Osteocyte (in vitro differentiated cells): ENCODE results near the gene PLCG1. TPM values are rescaled to one million over a fixed set of nuclear protein-coding genes. Genes with fewer than 3 reads are reported as not detected.

Experiments used
- DNase-seq: peaks from one replicate; pipeline ENCODE4 v3.0.0; 2021; ENCODE audit warnings: mixed read lengths; ENCODE audit not compliant: unreplicated experiment; ENCODE audit errors: extremely low spot score
- H3K27ac Mint-ChIP-seq: one replicate; pipeline ENCODE4 v1.8.0; 2021; ENCODE audit warnings: mild to moderate bottlenecking, mixed read lengths; ENCODE audit not compliant: unreplicated experiment
- H3K27me3 Mint-ChIP-seq: one replicate; pipeline ENCODE4 v1.8.0; 2021; ENCODE audit warnings: mixed read lengths; ENCODE audit not compliant: unreplicated experiment
- H3K36me3 Mint-ChIP-seq: one replicate; pipeline ENCODE4 v1.8.0; 2021; ENCODE audit warnings: mixed read lengths; ENCODE audit not compliant: unreplicated experiment
- H3K4me1 Mint-ChIP-seq: one replicate; pipeline ENCODE4 v1.8.0; 2021; ENCODE audit warnings: mixed read lengths; ENCODE audit not compliant: unreplicated experiment
- H3K4me3 Mint-ChIP-seq: one replicate; pipeline ENCODE4 v1.8.0; 2021; ENCODE audit warnings: mild to moderate bottlenecking, moderate library complexity, mixed read lengths; ENCODE audit not compliant: unreplicated experiment
- H3K9me3 Mint-ChIP-seq: one replicate; pipeline ENCODE4 v1.8.0; 2021; ENCODE audit warnings: mixed read lengths; ENCODE audit not compliant: unreplicated experiment
- total RNA-seq: library from RNA; stranded (reverse); gene quantifications from 2 replicates; pipeline ENCODE4 v1.2.1, GENCODE V29; 2021
- TF ChIP-seq, protein P1 (sequence below): fragments of 200-600 bp; sonication (generic); IDR thresholded peaks from 2 replicates; pipeline ENCODE4 v1.5.0; 2021; ENCODE audit warnings: antibody characterized with exemption, mild to moderate bottlenecking, moderate library complexity

The PLCG1 gene
- total RNA-seq, 1 donor from 2014 or later = 179 TPM

DNA sequence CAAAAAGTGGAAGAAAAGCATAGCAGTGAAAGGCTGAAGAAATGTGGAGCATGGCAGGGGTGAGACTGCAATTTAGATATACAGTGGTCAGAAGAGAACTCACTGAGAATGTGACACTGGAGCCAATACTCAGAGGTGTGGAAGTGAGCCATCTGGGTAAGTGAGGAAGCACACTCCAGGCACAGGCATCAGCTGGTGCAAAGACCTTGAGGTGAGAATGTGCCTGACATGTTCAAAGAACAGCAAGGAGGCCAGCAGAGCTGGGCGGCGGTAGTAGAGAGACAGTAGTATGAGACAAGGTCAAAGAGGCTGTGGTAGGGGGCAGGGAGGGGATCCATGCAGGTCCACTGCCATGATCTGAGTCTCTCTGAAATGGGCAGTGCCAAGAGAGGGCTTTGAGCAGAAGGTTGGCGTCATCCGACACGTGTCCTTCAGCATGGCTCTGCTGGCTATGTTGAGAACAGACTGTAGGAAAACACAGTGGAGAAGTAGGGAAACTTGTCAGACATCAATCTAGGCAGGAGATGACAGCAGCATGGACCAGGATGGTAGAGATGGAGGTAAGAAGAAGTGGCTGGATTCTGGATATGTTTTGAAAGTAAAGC lies 84.4 kb downstream of the PLCG1 start:
- Mint-ChIP-seq H3K9me3 (no peaks in the 10 kb centered on the region), H3K27me3 (no peaks in the 10 kb centered on the region), H3K27ac (peak overlapping the region; percentile 56), H3K4me3 (no peak overlapping the region), H3K4me1 (peaks cover 32% of the 10 kb centered on the region), H3K36me3 (peaks cover 6% of the 10 kb centered on the region)
- DNase-seq = no peak
- TF ChIP-seq, protein P1, sequence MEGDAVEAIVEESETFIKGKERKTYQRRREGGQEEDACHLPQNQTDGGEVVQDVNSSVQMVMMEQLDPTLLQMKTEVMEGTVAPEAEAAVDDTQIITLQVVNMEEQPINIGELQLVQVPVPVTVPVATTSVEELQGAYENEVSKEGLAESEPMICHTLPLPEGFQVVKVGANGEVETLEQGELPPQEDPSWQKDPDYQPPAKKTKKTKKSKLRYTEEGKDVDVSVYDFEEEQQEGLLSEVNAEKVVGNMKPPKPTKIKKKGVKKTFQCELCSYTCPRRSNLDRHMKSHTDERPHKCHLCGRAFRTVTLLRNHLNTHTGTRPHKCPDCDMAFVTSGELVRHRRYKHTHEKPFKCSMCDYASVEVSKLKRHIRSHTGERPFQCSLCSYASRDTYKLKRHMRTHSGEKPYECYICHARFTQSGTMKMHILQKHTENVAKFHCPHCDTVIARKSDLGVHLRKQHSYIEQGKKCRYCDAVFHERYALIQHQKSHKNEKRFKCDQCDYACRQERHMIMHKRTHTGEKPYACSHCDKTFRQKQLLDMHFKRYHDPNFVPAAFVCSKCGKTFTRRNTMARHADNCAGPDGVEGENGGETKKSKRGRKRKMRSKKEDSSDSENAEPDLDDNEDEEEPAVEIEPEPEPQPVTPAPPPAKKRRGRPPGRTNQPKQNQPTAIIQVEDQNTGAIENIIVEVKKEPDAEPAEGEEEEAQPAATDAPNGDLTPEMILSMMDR = no peak

DNA sequence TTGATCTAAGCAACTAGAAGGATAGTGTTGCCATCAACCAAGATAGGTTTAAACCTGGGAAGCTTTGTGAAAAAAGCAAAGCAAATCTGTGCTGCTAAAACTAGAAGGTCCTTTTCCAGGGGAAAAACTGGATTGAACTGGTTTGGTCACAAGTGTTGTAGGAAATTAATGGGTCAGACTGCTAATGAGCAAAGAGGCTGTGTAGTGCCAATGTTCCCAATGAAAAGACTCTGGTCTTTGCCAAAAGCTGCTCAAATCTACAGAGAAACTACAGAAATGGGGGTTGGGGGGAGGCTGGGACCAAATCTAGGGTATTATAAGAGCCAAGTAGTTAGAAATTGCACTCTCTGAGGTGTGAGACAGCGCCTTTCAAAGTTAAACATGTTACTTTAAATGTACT lies 85.0 kb downstream of the PLCG1 start:
- H3K4me3 Mint-ChIP-seq = no peak overlapping the region
- H3K27ac Mint-ChIP-seq = peak overlapping the region; percentile 56
- peaks cover 6% of the 10 kb centered on the region for H3K36me3 Mint-ChIP-seq
- H3K27me3 Mint-ChIP-seq = no peaks in the 10 kb centered on the region
- H3K9me3 Mint-ChIP-seq = no peaks in the 10 kb centered on the region
- TF ChIP-seq, protein P1 = no peak
- no peak for DNase-seq
- peaks cover 32% of the 10 kb centered on the region for H3K4me1 Mint-ChIP-seq

DNA sequence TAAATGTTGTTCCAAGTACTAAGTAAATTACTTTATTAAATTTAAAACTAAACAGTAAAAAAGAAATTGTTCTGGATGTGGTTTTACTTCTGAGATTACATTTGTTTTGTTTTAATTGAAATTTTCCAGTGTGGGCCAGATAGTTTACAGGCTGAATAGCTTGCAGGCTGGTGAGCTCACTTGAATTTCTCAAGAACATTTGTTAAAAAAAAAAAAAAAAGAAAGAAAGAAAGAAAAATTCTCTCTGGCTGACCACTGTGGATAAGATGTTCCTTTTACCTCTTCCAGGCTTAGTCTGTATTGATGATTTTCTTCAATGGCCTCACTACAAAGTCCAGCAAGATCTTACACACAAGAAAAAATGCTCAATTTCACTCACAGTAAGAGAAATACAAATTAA lies 85.4 kb downstream of the PLCG1 start:
- Mint-ChIP-seq H3K27me3 (no peaks in the 10 kb centered on the region), H3K27ac (peak overlapping the region; percentile 63), H3K4me1 (peaks cover 28% of the 10 kb centered on the region), H3K36me3 (peaks cover 6% of the 10 kb centered on the region), H3K9me3 (no peaks in the 10 kb centered on the region), H3K4me3 (no peak overlapping the region)
- TF ChIP-seq, protein P1 = no peak
- DNase-seq = no peak

DNA sequence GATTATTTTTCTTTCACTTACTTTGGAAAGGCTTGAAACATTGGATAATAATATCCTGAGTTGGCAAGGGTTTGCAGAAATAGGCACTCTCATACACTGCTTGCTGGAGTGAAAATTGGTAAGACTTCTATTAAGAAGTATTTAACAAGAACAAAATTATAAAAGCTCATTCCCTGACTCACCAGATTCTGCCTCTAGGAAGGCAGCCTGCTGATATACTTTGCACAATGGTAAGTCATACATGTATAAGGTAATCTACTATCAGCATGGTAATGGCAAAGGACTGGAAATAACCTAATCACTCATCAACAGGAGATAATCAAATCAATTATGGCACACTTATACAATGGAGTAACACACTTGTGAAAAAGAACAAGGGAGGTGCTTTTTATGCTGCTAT lies 85.8 kb downstream of the PLCG1 start:
- H3K4me3 Mint-ChIP-seq = no peak overlapping the region
- peak overlapping the region; percentile 63 for H3K27ac Mint-ChIP-seq
- DNase-seq = no peak
- no peaks in the 10 kb centered on the region for H3K27me3 Mint-ChIP-seq
- TF ChIP-seq, protein P1 = no peak
- H3K9me3 Mint-ChIP-seq = no peaks in the 10 kb centered on the region
- peaks cover 27% of the 10 kb centered on the region for H3K4me1 Mint-ChIP-seq
- peaks cover 8% of the 10 kb centered on the region for H3K36me3 Mint-ChIP-seq

DNA sequence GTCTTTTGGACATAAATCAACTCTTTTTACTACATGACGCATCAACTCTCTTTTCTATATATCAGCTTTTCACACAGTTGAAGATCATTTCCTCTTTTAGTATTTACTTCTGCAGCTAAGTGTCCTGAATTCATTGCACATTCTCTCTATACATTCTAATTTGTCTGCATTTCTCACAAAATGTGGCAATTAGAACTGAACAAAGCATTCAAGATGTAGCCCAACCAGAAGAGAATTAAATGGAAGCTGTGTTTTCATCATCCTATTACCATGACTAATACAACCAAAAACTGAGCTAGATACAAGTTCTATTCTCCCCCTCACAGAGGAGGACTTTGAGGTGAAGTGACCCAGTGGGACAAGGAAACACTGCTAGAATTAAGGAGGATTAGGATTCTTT lies 86.9 kb downstream of the PLCG1 start:
- no peaks in the 10 kb centered on the region for H3K27me3 Mint-ChIP-seq
- TF ChIP-seq, protein P1 = no peak
- DNase-seq = no peak
- no peaks in the 10 kb centered on the region for H3K9me3 Mint-ChIP-seq
- peaks cover 30% of the 10 kb centered on the region for H3K4me1 Mint-ChIP-seq
- H3K36me3 Mint-ChIP-seq = peaks cover 8% of the 10 kb centered on the region
- H3K27ac Mint-ChIP-seq = no peak overlapping the region
- H3K4me3 Mint-ChIP-seq = no peak overlapping the region
